A172 (cell line): ENCODE data around the gene TEX12. TPM values are rescaled to one million over a fixed set of nuclear protein-coding genes. Genes with fewer than 3 reads are reported as not detected.
"Not testable (repeated sequence)": the region's sequence is repeated elsewhere in the genome, so short reads cannot be mapped to it uniquely, and the experiment has no call there.

Source experiments
- DNase-seq: peaks from one replicate; pipeline ENCODE4 v3.0.0-alpha.2; 2015; ENCODE audit warnings: low spot score
- total RNA-seq: library from RNA; depleted of rRNA; stranded (reverse); fragments of >200 nt; shearing (Covaris generic); gene quantifications from 2 replicates; pipeline ENCODE4 v1.2.3, GENCODE V29; 2014

Gene TEX12
- total RNA-seq, 1 experiment from 2014 or later: not detected

DNA sequence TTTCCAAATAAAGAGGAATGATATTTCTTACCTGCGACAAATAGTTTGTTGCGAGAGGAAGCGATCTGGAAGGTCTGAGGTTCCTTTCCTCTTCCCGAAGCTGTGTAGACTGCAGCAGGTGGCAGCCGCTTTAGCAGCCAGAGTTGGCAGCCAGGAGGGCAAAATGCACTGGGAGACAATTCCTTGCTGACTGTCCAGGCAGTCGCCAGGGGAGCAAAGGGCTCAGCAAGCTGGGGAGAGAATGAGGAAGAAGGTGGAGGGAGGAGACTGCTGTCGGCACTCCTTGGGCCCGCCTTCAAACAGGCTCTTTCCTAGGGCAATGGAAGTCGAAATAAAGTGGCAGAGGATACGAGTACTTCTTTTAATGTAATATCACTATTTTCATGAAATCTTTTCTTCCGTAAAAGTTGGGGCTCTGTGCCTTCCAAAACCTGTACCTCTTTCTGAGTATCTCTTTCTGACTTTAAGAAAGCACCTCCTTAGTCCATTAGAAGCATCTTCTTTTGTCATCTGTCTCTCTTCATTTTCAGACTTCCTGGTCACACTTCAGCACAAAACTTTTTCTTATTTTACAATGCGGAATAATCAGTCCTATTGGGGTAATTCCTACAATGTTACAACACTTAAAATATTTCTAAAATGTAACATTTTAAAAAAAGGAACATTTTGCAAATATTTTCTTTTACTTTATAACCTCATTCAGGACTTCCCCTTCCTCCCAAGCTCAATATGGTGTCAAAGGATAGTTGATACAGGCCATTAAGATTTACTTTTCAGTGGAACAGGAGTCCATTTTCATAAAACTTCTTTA lies 3.1 kb upstream of the TEX12 start, which contains the start of gene IL18:
Gene IL18, minus strand, starts transcription at position 220 of the 811 bp plus-strand sequence. CDS start 9,041 bp downstream, outside the sequence.
- peak; percentile 68 for DNase-seq

DNA sequence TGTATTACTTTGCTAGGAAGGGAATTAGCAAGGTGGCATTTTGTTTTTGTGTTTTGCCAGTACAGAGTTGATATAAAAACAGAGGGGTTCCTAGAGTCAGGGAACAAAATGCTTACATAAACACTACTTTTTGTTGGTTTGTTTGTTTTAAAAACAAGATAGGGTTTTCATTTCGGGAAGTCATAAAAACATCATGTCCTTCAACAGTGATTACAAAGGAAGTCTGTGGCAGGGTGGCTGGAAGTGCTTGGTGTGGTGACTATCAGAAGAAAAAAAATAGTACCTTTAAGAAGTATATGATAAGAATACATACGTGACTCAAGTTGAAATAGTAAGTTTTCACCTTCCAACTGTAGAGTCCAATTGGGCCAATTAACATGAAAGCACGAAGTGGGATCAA lies 2.1 kb upstream of the TEX12 start:
- DNase-seq: no peak

DNA sequence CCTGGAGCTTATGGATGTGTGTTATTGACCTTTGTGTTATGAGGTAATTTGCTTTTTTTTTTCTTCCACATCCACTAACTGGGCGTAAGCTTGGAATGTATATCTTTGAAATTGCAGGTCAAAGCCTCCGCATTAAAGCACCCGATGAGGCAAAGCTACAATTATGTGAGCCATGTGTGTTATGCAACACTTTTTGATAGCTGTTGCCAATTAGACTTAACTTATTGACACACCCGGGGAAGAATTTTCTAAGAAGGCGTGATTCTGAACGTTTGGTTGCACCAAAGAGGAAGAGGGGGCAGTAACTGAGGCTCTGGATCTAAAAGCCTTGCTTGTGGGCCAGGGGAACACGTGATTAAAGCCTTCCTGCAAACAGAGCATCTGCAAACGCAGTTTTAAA lies 610 bp upstream of the TEX12 start:
- no peak for DNase-seq

GRCh38 chr11:112172362-112172994 lies 5.3 kb downstream of the TEX12 start:
- DNase-seq: no peak

- no peak for DNase-seq
Observed at GRCh38 chr11:112173152-112173551, 6.0 kb downstream of the TEX12 start.

GRCh38 chr11:112174789-112175598 lies 7.8 kb downstream of the TEX12 start, which contains the start of gene BCO2:
TSS of gene BCO2 (plus strand) at chr11:112175512. CDS start at chr11:112175602, 90 bp downstream.
- DNase-seq: peak; percentile 52

DNA sequence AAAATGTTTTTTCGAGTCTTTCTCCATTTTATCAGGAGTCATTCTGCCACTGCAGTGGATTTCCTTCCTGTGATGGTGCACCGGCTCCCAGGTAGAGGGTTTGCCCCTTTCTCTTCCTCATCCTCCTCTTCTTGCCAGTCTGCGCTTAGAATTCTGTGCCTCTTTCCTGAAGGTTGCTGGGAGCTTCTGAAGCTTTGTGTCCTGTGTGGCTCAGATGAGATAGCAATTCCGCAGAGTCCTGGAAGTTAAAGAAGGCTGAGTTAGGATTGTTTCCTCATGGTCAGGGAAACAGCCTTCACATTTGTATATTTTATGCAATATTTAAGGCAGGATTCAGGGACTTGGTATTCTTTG lies 8.4 kb downstream of the TEX12 start:
- DNase-seq: no peak

GRCh38 chr11:112176077-112176476 lies 8.9 kb downstream of the TEX12 start:
- no peak for DNase-seq

- no peak for DNase-seq
Observed at GRCh38 chr11:112177589-112177988, 10.4 kb downstream of the TEX12 start.

DNA sequence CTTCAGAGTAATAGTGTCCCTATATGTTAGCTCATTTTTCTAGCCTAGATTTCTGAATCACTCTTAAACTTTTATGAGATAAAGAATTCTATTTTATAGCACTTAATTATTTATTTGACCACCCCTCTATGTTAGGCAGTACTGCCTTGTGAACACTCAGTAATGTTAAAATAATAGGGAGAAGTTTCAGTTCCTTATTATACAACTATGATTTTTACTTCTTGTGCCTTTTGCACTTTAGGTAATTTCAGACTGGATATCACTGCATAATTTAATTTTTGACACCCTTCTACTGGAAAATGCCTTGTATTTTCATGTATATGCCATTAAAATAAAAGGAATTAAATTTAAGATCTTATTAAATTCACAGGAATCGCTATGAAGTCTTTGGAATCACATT lies 11.3 kb downstream of the TEX12 start:
- DNase-seq: no peak

DNA sequence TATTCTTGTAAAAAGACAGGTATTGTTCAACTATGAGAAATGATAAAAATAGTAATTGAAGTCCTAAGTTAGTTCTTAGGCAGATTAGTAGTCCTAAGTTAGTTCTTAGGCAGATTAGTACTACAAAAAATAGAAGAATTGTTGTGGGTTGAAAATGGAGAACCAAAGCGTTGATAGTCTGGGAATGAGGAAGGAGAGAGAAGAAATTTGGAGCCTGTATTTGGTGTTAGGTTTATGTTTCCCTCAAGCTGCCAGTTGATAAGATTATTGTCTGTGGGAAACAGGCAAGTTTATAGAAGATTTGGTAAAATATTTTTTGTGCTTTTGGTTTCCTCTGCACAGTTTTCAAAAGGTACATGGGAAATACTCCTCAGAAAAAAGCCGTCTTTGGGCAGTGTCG lies 11.8 kb downstream of the TEX12 start:
- DNase-seq: no peak

DNA sequence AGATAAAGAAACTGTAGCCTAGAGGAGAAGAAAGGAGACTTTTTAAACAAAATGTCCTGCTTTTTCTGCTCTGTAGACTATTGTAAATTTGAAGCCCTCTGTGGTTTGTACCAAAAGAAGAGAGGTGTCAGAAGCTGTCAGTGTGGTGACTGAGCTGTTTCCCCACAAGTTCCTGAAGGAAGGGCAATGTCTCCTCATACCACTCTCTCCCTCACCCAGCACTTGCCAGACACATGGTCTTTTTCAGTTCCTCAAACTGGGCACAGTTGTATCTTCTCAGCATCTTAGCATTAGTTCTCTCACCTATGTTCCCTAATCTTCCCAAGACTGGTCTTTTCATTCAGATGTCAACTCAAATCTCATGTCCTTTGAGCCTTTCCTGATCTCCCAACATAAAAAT lies 12.4 kb downstream of the TEX12 start:
- no peak for DNase-seq

DNA sequence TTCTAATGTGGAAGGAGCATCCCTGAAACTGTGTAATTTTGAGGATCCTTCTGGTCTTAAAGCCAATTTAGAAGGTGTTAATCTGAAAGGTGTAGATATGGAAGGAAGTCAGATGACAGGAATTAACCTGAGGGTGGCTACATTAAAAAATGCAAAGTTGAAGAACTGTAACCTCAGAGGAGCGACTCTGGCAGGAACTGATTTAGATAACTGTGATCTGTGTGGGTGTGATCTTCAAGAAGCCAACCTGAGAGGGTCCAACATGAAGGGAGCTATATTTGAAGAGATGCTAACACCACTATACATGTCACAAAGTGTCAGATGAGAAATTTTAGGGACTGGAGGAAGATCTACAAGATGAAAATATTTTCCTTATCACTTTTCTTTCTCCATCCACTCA lies 15.7 kb downstream of the TEX12 start:
- no peak for DNase-seq

- no peak for DNase-seq
Observed at GRCh38 chr11:112185883-112186282, 18.7 kb downstream of the TEX12 start.

DNA sequence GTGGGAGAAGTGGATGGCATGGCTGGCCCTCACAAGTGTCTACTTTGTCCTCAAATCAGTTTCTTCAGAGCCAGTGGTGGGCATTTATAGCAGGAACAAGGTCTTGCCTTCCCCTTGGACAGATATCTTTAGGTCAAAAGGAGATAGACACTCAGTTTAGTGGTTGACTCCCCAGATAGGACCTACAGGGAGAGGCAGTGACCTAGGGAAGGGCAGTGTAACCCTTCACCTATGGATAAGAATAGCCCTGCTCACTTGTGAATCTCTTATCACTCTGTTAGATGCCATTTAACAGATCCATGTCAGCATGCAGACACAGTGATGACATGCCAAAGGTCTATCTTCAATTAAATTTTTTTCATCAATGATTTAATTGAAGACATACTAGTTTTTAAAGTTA lies 19.1 kb downstream of the TEX12 start:
- no peak for DNase-seq

- DNase-seq: not testable (repeated sequence)
Observed at GRCh38 chr11:112195113-112195512, 27.9 kb downstream of the TEX12 start.

- peak; percentile 15 for DNase-seq
Observed at GRCh38 chr11:112195951-112196351, 28.8 kb downstream of the TEX12 start.

DNA sequence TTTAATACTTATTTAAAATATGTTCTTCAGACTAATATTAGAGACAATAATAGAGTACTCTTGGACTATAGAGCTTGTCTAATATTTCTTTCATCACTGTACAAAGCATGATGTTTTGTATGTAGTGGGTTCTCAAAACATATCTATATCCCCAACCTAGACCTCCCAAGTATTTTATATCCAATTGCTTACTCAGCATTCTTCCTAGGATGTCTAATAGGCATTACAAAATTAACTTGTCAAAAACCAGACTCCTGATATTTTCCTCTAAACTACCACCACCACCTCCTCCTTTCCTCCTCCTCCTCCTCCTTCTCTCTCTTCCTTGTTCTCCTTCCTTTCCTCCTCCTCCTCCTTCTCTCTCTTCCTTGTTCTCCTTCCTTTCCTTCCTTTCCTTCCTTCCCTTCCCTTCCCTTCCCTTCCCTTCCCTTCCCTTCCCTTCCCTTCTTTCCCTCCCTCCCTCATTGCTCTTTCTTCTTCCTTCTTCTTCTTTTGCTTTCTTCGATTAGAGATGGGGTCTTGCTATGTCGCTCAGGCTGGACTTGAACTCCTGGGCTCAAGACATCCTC lies 29.4 kb downstream of the TEX12 start:
- no peak for DNase-seq

DNA sequence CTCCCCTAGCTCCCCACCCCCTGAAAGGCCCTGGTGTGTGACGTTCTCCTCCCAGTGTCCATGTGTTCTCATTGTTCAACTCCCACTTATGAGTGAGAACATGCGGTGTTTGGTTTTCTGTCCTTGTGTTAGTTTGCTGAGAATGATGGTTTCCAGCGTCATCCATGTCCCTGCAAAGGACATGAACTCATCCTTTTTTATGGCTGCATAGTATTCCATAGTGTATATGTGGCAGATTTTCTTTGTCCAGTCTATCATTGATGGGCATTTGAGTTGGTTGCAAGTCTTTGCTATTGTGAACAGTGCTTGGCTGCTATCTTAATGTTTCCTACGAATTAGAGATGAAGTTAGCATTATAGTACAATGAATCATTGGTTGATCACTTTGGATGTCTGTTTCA lies 31.9 kb downstream of the TEX12 start:
- not testable (repeated sequence) for DNase-seq

GRCh38 chr11:112200252-112200651 lies 33.1 kb downstream of the TEX12 start:
- no peak for DNase-seq

DNA sequence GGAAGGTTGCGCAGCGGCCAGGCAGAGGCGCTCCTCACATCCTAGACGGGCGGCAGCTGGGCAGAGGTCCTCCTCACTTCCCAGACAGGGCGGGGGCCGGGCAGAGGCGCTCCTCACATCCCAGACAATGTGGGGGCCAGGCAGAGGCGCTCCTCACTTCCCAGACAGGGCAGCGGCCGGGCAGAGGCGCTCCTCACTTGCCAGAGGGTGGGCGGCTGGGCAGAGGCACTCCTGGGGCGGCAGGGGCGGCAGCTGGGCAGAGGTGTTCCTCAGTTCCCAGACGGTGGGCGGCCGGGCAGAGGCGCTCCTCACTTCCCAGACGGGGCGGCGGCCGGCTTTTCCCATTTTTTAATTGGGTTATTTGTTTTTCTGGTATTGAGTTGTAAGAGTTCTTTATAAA lies 38.9 kb downstream of the TEX12 start:
- no peak for DNase-seq

DNA sequence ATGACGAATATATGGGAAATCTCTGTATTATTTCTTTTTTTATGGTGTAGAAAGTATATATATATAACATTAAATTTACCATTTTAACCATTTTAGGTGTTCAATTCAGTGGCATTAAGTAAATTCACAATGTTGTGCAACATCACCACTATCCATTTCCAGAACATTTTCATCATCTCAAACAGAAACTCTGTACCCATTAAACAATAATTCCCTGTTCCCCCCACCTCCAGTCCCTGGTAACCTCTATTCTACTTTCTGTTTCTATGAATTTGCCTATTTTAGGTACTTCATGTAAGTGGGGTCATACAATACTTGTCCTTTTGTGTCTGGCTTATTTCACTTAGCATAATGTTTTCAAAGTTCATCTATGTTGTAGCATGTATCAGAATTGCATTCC lies 43.7 kb downstream of the TEX12 start:
- DNase-seq: no peak
